Measurements from ENCODE around the gene TMEM145.

Gene TMEM145

GRCh38 chr19:42362891-42363440 is 49.9 kb downstream of the TMEM145 start:
- DNase-seq (ENCODE audit: low read depth) = no peak

GRCh38 chr19:42363614-42364346 is 50.7 kb downstream of the TMEM145 start:
- no peak for DNase-seq (ENCODE audit: low read depth)

GRCh38 chr19:42366673-42367072 is 53.6 kb downstream of the TMEM145 start:
- DNase-seq (ENCODE audit: low read depth) = no peak

GRCh38 chr19:42367929-42368328 is 54.8 kb downstream of the TMEM145 start:
- DNase-seq (ENCODE audit: low read depth) = no peak

GRCh38 chr19:42368360-42368759 is 55.3 kb downstream of the TMEM145 start:
- no peak for DNase-seq (ENCODE audit: low read depth)

GRCh38 chr19:42368765-42369164 is 55.7 kb downstream of the TMEM145 start:
- no peak for DNase-seq (ENCODE audit: low read depth)

GRCh38 chr19:42369433-42370067 is 56.4 kb downstream of the TMEM145 start:
- no peak for DNase-seq (ENCODE audit: low read depth)

GRCh38 chr19:42370068-42370520 is 57.0 kb downstream of the TMEM145 start:
- DNase-seq (ENCODE audit: low read depth) = no peak

- DNase-seq (ENCODE audit: low read depth) = no peak
These were observed 57.6 kb downstream of the TMEM145 start for GRCh38 chr19:42370626-42371175.

All from ELR (cell line).